Immature natural killer cell (primary cell): ENCODE measurements around the gene ITGA7. TPM values are rescaled to one million over a fixed set of nuclear protein-coding genes. Genes with fewer than 3 reads are reported as not detected.
A peak's percentile ranks its signal among the peaks of the same experiment; 100 is the strongest.

Source experiments
- DNase-seq, 3 donors: peaks; one replicate each; pipeline ENCODE4 v3.0.0; 2022; ENCODE audit warnings: mixed read lengths in 1 of 3
- H3K27ac Mint-ChIP-seq, 6 donors: one replicate each; pipeline ENCODE4 v1.8.0; 2020; ENCODE audit warnings: mixed read lengths in 6 of 6, mild to moderate bottlenecking in 5 of 6, inconsistent platforms in 4 of 6, moderate library complexity in 3 of 6
- H3K27me3 Mint-ChIP-seq, 3 donors: one replicate each; pipeline ENCODE4 v1.8.0; 2020 to 2021; ENCODE audit warnings: low read depth in 3 of 3, mild to moderate bottlenecking in 3 of 3, mixed read lengths in 3 of 3, moderate library complexity in 3 of 3, inconsistent platforms in 1 of 3
- H3K36me3 Mint-ChIP-seq, 3 donors: one replicate each; pipeline ENCODE4 v1.8.0; 2020; ENCODE audit warnings: mixed read lengths in 3 of 3, inconsistent platforms in 2 of 3, mild to moderate bottlenecking in 2 of 3
- H3K4me1 Mint-ChIP-seq, 2 donors: one replicate each; pipeline ENCODE4 v1.8.0; 2020; ENCODE audit warnings: inconsistent platforms in 2 of 2, mild to moderate bottlenecking in 2 of 2, mixed read lengths in 2 of 2, moderate library complexity in 1 of 2
- H3K4me3 Mint-ChIP-seq, 5 donors: one replicate each; pipeline ENCODE4 v1.8.0; 2020; ENCODE audit warnings: mild to moderate bottlenecking in 5 of 5, mixed read lengths in 5 of 5, inconsistent platforms in 3 of 5, moderate library complexity in 3 of 5
- H3K9me3 Mint-ChIP-seq, 6 donors: one replicate each; pipeline ENCODE4 v1.8.0; 2020; ENCODE audit warnings: mild to moderate bottlenecking in 6 of 6, mixed read lengths in 6 of 6, inconsistent platforms in 4 of 6, moderate library complexity in 3 of 6
- polyA plus RNA-seq, 3 donors: library from polyadenylated mRNA; unstranded; fragments of 300-500 nt; fragmentation: Illumina TruSeq; gene quantifications; one replicate each; pipeline ENCODE4 v1.2.3, GENCODE V29; 2021

Gene ITGA7
- polyA plus RNA-seq, 3 donors from 2014 or later, result 0.31 TPM; not detected in 2

DNA sequence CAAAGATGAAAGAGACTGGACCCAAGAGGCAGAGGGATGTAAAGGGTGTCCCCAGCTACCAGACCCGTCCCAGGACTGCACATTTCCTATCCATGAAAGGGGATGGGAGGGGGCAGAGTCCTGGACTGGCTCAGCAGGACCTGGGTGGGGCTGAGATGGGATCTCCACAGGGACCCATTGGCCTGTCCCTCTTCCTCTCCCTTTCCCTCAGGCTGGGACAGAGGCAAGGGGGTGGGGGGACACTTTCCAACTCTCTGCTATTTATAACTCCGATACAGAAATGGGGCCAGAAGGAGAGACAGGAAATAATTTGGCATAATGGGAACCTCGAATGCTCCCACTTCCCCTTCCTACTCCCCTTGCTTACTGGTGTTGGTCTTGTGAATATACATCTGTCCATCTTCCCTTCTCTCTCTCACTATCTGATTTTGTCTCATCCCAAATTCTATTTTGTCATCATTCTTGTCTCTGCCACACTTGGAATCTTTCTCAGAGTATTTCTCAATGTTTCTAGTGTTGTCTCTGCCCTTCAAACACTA is 1.1 kb upstream of the ITGA7 start:
- Mint-ChIP-seq H3K9me3 (no peaks in the 10 kb centered on the region), H3K27me3 (peaks cover 7 to 25% (median 15%) of the 10 kb centered on the region in 3 donors), H3K4me3 (peak overlapping the region; percentile 80 to 86 (median 84)), H3K36me3 (no peaks in the 10 kb centered on the region), H3K4me1 (peaks cover 19 to 25% of the 10 kb centered on the region in 2 donors), H3K27ac (peak overlapping the region in 1 of 6 donors; percentile 6)
- DNase-seq, result no peak

DNA sequence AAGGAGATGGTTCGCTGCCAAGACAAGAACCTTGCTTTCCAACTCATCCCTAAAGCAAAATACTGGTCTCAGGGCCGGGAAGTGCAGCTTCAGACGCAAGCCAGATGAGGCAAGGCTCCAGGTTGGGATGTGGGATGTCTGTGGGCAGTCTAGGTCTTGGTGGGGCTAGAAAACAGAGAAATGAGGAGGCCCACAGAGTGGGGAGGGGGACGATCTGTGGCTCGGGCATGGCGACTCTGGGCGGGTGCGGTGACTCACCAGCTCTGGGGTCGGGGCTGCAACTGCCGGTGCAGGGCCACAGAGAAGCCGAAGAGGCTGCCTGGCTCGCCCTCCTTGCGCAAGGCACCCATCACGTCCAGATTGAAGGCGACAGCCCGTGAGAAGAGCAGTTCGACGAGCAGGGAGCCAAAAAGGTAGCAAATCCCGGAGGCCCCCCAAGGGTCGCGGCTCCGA is 459 bp downstream of the ITGA7 start:
- Mint-ChIP-seq H3K4me1 (peaks cover 19 to 25% of the 10 kb centered on the region in 2 donors), H3K36me3 (no peaks in the 10 kb centered on the region), H3K9me3 (no peaks in the 10 kb centered on the region), H3K4me3 (peak overlapping the region; percentile 61 to 85 (median 73)), H3K27me3 (peaks cover 11 to 32% (median 14%) of the 10 kb centered on the region in 3 donors), H3K27ac (no peak overlapping the region)
- no peak for DNase-seq

DNA sequence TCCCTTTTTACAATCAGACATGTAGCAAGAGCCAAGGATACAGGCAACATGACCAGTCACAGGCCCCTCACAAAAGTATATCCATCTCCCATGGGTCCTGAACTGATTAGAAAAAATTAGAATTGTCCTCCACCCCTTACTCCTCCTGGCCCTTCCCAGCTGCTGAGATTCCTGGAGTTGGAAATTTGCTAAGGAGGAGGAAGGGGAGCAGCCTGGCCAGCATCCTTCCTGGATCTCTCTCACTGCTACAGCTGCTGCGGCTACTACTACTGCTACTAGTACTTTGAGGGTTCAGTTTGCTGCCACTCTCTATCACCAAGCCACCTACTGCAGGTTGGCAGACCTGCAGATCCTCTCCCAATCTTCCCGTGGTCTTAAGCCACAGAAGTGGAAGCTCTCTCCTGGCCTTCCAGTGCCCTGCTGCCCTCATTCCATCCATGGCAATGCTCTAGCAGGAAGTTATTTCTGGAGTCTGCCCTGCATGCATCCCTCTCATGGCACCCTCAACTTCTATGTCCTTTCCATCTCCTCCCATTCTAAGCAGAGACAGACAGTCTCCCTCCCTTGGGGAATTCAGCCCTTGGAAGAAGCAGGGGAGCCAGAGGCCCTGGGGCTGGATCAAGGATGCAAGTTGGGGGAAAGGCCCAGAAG is 1.0 kb downstream of the ITGA7 start:
- DNase-seq, result no peak
- H3K27ac Mint-ChIP-seq, result no peak overlapping the region

DNA sequence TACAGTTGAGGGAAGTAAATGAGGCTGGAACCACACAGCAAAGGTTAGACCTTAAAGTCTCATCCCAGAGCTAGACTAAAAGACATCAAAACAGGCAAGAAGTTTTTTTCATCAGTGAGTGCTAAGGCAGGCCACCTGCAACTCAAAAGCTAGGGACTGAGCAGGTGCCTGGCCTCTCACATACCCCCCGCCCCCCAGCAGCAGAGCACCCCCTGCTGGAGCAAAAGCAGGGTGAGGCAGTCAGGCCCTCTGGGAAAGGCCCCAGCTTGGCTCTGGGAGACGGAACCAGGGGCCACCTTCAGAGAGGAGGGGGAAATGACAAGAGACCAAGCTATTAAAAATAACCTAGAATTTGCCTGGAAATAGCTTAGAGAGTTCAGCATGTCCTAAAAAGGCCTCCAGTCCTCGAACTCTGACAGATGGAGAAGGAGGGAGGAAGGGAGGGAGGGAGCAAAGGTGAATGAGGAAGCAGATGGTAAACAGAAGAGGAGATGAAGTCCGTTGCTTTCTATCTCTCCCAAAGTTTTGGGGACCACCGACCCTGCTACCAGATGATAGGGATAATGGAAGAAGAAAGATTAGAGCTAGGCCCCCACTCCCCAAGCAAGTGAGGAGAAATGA is 1.8 kb downstream of the ITGA7 start:
- Mint-ChIP-seq H3K4me3 (peak overlapping the region in 1 of 5 donors; percentile 31), H3K36me3 (no peaks in the 10 kb centered on the region), H3K4me1 (peaks cover 19 to 25% of the 10 kb centered on the region in 2 donors), H3K27me3 (peaks cover 11 to 32% (median 16%) of the 10 kb centered on the region in 3 donors), H3K9me3 (no peaks in the 10 kb centered on the region), H3K27ac (peak overlapping the region in 1 of 6 donors; percentile 24)
- no peak for DNase-seq

More for the DNA sequence above, 1.0 kb downstream of the ITGA7 start:
- no peaks in the 10 kb centered on the region for H3K36me3 Mint-ChIP-seq
- H3K9me3 Mint-ChIP-seq, result no peaks in the 10 kb centered on the region
- H3K4me3 Mint-ChIP-seq, result peak overlapping the region; percentile 61 to 85 (median 73)
- peaks cover 19 to 25% of the 10 kb centered on the region in 2 donors for H3K4me1 Mint-ChIP-seq
- H3K27me3 Mint-ChIP-seq, result peaks cover 11 to 32% (median 14%) of the 10 kb centered on the region in 3 donors

DNA sequence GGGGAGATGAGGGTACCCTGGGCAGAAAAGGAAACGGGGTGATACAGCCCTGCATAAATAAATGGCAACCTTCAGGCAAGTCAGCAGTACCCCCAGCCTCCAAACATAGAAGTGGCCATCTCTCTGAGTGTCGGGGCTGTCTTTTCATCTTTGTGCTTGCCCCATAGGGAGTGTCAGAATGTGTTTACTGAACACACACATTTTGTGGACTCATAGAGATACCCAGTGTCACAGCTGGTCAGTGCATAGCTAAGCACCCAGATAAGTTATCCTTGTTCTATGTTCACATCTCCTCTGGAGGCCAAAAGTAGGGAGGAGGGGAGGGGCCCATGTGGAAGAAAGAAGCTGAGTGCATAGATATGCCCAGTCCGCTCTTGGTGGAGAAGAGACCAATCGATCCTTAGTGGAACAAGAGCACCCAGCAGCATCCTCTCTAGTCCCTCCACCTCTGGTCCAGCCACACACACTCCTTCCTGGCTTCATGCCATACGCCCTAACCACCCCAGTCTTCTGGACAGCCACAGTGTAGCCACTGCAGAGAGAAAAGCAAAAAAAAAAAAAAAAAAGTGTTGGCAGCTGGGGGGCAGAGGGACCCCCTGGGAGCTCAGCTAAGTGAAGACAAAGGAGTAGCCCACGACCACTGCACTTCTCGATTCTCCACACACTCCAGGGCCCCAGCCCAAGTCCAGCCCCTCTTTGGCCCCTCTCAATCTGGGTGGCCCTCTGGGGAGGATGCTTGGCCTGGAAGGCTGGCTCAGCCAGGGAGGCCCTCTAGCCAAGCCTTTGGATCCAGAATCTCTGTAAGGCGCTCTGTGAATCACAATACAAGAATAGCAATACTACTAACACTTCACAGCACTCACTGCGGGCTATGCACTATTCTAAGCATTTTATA is 2.6 kb downstream of the ITGA7 start:
- Mint-ChIP-seq H3K4me1 (peaks cover 19 to 25% of the 10 kb centered on the region in 2 donors), H3K36me3 (no peaks in the 10 kb centered on the region), H3K9me3 (no peaks in the 10 kb centered on the region), H3K4me3 (no peak overlapping the region), H3K27ac (no peak overlapping the region), H3K27me3 (peaks cover 11 to 32% (median 14%) of the 10 kb centered on the region in 3 donors)
- DNase-seq, result no peak

DNA sequence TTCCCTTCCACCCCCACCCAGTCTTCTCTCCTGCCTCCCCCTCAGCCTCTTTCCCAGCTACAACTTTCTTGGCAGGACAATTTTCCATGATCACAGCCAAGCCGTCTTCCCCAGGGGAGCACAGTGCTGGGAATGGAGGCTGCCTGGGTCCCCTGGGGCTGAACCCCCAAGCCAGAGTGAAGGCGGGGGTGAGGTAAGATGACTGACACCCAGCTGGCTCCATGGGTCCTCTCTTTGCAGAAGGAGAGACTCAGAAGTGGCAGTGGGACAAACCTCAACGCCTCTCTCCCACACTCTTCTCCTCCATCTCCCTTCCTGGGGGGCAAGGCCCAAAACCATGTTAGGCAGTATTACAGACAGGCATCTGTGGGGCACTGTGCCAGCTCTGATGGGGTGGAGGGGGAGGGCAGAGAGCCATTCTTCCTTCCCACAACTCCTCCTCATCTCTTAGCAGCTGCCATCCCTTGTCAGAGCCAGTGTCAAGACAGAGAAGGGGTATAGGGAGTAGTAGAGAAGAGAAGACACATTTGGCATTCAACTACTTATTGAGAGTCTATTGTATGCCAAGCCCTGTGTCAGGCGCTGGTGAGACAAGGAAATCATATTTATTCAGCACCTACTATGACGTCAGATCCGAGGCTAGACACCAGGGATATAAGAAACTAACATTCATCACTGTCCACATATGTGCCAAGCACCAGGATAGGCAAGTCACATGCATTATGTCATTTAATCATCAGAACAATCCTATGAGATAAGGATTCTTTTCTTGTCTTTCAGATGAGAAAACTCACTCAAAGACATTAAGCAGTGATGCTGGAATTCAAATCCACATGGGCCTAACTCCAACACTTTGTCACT is 3.6 kb downstream of the ITGA7 start:
- H3K4me3 Mint-ChIP-seq, result no peak overlapping the region

DNA sequence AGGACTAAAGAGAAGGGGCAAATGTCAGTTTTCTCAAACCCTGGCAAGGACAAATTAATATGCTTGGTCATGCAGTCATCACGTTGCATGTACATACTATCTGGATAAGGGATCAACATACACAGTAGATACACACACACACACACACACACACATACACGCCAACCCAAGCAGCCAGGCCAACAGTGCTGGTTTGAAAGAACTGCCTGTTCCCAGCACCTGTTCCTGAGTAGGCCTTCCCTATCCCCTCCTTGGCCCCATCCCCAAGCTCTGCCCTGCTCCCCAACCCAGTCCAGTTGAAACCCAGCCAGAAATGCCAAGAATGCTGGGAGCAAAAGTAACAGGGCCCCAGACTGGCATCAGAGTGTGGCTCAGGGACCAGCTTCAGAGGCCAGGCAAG is 4.4 kb downstream of the ITGA7 start:
- Mint-ChIP-seq H3K27ac (no peak overlapping the region), H3K4me1 (peaks cover 11 to 14% of the 10 kb centered on the region in 2 donors), H3K9me3 (no peaks in the 10 kb centered on the region), H3K36me3 (no peaks in the 10 kb centered on the region), H3K27me3 (peaks cover 7 to 16% (median 9%) of the 10 kb centered on the region in 3 donors), H3K4me3 (no peak overlapping the region)
- DNase-seq, result no peak

More for the DNA sequence above, 3.6 kb downstream of the ITGA7 start:
- H3K36me3 Mint-ChIP-seq, result no peaks in the 10 kb centered on the region
- no peak for DNase-seq
- no peaks in the 10 kb centered on the region for H3K9me3 Mint-ChIP-seq
- H3K27me3 Mint-ChIP-seq, result peaks cover 9 to 24% (median 11%) of the 10 kb centered on the region in 3 donors
- H3K4me1 Mint-ChIP-seq, result peaks cover 18 to 22% of the 10 kb centered on the region in 2 donors
- H3K27ac Mint-ChIP-seq, result no peak overlapping the region

DNA sequence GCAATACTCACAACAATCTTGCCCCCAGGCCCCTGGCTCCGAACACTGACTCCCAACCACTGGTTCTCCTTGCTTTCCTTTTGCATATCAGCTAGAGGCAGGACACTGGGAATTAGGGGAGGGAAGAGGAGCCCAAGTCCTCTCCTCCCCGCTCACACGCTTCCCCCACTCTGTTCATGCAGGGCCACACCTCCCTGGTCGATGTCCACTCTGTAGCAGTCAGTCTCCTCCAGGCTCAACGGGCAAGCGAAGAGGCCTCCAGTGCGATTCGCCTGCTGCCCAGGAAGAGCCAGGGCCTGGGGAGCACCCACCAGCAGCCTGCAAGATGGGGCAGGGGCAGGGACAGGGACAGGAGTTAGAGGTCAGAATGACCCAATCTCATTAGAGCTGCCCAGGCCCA is 4.8 kb downstream of the ITGA7 start:
- DNase-seq, result no peak
- H3K27me3 Mint-ChIP-seq, result peaks cover 4 to 13% (median 8%) of the 10 kb centered on the region in 3 donors
- H3K27ac Mint-ChIP-seq, result no peak overlapping the region
- no peak overlapping the region for H3K4me3 Mint-ChIP-seq
- H3K9me3 Mint-ChIP-seq, result no peaks in the 10 kb centered on the region
- no peaks in the 10 kb centered on the region for H3K36me3 Mint-ChIP-seq
- H3K4me1 Mint-ChIP-seq, result peaks cover 8 to 9% of the 10 kb centered on the region in 2 donors

DNA sequence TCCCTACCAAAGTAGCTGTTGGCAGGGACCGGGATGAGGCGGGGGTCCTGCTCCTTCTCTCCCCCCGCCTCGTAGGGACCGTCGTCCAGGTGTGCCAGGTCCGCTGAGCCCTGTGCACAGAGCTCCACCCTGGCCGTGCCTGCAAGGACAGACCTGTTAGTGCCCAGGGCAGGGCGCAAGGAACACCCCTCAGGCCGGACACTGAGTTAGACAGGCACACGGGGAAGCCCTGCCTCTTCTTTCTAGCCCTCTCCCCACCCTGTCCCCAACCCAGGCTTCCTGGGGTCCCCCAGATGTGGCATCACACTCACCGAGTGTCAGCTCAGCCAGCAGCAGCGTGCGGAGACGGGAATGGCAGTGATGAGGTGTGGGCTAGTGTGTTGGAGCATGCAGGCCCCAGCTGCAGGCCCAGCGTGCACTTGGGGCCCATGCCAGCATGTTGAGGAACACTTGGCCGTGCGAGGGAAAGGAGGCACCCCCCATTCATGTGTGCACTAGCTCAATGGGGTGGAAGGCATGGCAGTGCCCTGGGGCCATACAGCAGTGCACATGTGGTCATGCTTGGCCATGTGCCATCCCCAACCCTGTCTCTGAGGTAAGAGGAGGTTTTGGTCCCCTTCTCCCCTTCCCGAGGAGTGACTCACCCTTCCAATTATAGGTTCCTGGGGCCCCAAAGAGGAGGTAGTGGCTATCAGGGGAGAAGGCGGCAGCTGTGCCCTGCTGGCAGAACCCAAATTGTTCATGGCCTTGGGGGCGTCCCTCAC is 7.3 kb downstream of the ITGA7 start:
- Mint-ChIP-seq H3K4me1 (no peaks in the 10 kb centered on the region), H3K9me3 (no peaks in the 10 kb centered on the region), H3K27ac (peak overlapping the region in 1 of 6 donors; percentile 51), H3K4me3 (no peak overlapping the region), H3K36me3 (no peaks in the 10 kb centered on the region), H3K27me3 (peaks cover 2 to 8% (median 8%) of the 10 kb centered on the region in 3 donors)
- no peak for DNase-seq

DNA sequence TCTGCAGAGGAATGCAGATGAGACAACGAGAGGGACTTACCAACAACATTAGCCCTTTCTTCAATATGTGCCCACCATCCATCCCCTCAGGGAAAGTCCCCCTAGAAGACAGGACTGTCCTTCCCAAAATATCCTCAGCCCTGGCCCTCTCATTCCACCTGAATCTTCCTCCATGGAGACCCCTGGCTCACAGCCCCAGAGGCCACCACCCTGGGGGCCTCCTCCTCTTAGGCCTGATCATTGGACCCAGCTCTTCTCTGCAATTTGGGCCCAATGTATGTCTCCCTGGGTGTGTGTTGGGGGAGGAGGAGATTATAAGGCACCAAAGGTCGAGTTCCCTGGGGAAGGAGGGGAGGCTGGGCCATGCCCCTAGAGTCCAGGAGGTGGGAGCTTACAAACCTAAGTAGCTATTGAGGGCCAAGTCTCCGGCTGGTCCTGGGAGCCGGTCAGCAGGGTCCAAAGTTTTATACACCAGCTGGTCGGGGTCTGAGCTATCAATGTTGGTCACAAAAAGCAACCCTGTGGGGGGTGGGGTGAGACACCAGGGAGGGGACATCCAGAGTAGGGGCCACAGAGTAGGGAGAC is 8.1 kb downstream of the ITGA7 start:
- peak overlapping the region in 1 of 6 donors; percentile 4 for H3K27ac Mint-ChIP-seq
- no peaks in the 10 kb centered on the region for H3K4me1 Mint-ChIP-seq
- H3K4me3 Mint-ChIP-seq, result no peak overlapping the region
- peaks cover 2 to 8% (median 6%) of the 10 kb centered on the region in 3 donors for H3K27me3 Mint-ChIP-seq
- DNase-seq, result no peak
- H3K9me3 Mint-ChIP-seq, result no peaks in the 10 kb centered on the region
- H3K36me3 Mint-ChIP-seq, result no peaks in the 10 kb centered on the region

DNA sequence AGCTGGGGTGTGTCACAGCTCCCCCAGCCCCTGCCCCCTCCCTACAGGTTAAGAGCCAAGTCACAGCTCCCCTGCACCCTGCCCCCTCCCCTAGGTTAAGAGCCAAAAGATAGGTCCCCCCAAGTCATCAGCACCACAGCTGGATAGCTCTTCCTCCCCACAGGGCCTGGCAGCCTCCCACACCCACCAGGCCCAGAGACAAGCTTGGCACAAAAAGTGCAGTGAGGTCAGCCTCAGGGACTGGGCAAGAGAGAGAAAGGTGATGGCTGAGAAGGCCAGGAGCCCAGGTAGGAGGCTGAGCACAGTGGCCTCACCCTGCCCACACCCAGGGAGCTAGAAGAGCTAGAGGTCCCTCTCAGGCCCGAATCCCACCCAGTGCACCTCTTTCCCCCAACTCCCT is 8.7 kb downstream of the ITGA7 start:
- Mint-ChIP-seq H3K27ac (no peak overlapping the region), H3K4me3 (no peak overlapping the region), H3K27me3 (peaks cover 2 to 8% (median 6%) of the 10 kb centered on the region in 3 donors), H3K36me3 (no peaks in the 10 kb centered on the region), H3K9me3 (no peaks in the 10 kb centered on the region), H3K4me1 (no peaks in the 10 kb centered on the region)
- no peak for DNase-seq
